Body of pancreas (tissue), 4 donors: Measurements from ENCODE around the gene DCTN1.

Experiments used
- POLR2A ChIP-seq, 3 donors: fragments of 450-650 bp; IDR thresholded peaks; one replicate each; pipeline ENCODE4 v1.6.1; 2016; ENCODE audit warnings: antibody characterized with exemption in 3 of 3, mild to moderate bottlenecking in 2 of 3
- TF ChIP-seq, protein P1 (sequence below), 7 experiments: fragments of 450-650 bp in 4 of 7; fragments of 200-600 bp in 3 of 7; sonication (generic) in 3 of 7; IDR thresholded peaks; one replicate each; pipeline ENCODE4 v1.5.1; 2016 to 2019; ENCODE audit warnings: antibody characterized with exemption in 7 of 7

DNA sequence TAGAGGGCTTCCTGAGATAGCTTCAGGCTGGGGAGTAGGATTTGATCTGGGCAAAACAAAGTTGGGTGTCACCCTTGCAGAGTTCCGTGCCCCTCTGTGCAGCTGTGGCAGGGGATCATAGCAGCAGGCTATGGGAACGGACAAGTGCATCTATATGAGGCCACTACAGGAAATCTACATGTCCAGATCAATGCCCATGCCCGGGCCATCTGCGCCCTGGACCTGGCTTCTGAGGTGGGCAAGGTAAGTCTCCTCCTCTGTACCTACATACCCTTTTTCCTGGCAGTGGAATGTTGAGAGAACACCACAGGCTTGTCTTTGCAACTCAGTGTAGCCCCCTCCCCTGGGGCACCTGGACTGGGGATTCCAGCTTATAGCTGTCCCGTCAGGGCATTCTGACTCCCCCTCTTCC lies 44.9 kb upstream of the DCTN1 start:
- TF ChIP-seq, protein P1, sequence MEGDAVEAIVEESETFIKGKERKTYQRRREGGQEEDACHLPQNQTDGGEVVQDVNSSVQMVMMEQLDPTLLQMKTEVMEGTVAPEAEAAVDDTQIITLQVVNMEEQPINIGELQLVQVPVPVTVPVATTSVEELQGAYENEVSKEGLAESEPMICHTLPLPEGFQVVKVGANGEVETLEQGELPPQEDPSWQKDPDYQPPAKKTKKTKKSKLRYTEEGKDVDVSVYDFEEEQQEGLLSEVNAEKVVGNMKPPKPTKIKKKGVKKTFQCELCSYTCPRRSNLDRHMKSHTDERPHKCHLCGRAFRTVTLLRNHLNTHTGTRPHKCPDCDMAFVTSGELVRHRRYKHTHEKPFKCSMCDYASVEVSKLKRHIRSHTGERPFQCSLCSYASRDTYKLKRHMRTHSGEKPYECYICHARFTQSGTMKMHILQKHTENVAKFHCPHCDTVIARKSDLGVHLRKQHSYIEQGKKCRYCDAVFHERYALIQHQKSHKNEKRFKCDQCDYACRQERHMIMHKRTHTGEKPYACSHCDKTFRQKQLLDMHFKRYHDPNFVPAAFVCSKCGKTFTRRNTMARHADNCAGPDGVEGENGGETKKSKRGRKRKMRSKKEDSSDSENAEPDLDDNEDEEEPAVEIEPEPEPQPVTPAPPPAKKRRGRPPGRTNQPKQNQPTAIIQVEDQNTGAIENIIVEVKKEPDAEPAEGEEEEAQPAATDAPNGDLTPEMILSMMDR (IDR thresholded peaks at IDR 0.05) = no peak
- TF ChIP-seq POLR2A (IDR thresholded peaks at IDR 0.05) = no peak
